Keratinocyte (primary cell): ENCODE data around the gene NBEAL2. TPM values are rescaled to one million over a fixed set of nuclear protein-coding genes. Genes with fewer than 3 reads are reported as not detected.

Experiments
- DNase-seq: peaks from one replicate; pipeline ENCODE4 v3.0.0-alpha.2; 2011; ENCODE audit warnings: low read depth, missing footprints, low spot score
- FAIRE-seq: peaks from 2 replicates; lab custom pipeline; 2011; peaks lifted over from hg19 to GRCh38; lab: Jason Lieb, UNC
- H2AFZ ChIP-seq: 2 replicates; pipeline ENCODE4 v1.6.0; 2012; ENCODE audit warnings: low read length, control low read depth, inconsistent platforms; ENCODE audit not compliant: control insufficient read depth
- H3K27ac ChIP-seq: 2 replicates; pipeline ENCODE4 v1.5.1; 2011; ENCODE audit warnings: low read length; ENCODE audit not compliant: control insufficient read depth, insufficient read depth
- H3K27me3 ChIP-seq: 3 replicates; pipeline ENCODE4 v1.6.0; 2011; ENCODE audit warnings: low read length; ENCODE audit not compliant: control insufficient read depth, insufficient read depth; ENCODE audit errors: extremely low read depth
- H3K36me3 ChIP-seq, 2 experiments: 2 replicates in 1 of 2; 3 replicates in 1 of 2; pipeline ENCODE4 v1.5.1; 2011; ENCODE audit warnings: low read length in 2 of 2, mild to moderate bottlenecking in 1 of 2; ENCODE audit not compliant: control insufficient read depth in 2 of 2, insufficient read depth in 2 of 2; ENCODE audit errors: extremely low read depth in 1 of 2
- H3K4me1 ChIP-seq: 3 replicates; pipeline ENCODE4 v1.5.1; 2011; ENCODE audit warnings: low read length; ENCODE audit not compliant: control insufficient read depth, insufficient read depth; ENCODE audit errors: extremely low read depth
- H3K4me2 ChIP-seq: 3 replicates; pipeline ENCODE4 v1.6.0; 2011; ENCODE audit warnings: low read depth, low read length; ENCODE audit not compliant: control insufficient read depth, insufficient read depth; ENCODE audit errors: extremely low read depth
- H3K4me3 ChIP-seq, 3 experiments: fragments of 200-600 bp in 1 of 3; sonication (generic) in 1 of 3; 2 replicates in 2 of 3; 3 replicates in 1 of 3; pipeline ENCODE4 v1.5.1; 2011 to 2016; ENCODE audit warnings: low read length in 3 of 3, mild to moderate bottlenecking in 3 of 3, control low read depth in 2 of 3, inconsistent platforms in 1 of 3, low read depth in 1 of 3, mixed read lengths in 1 of 3, mixed run types in 1 of 3, moderate library complexity in 1 of 3; ENCODE audit not compliant: control insufficient read depth in 2 of 3, insufficient read depth in 2 of 3; ENCODE audit errors: extremely low read depth in 1 of 3
- H3K79me2 ChIP-seq: 2 replicates; pipeline ENCODE4 v1.6.0; 2012; ENCODE audit warnings: low read length; ENCODE audit not compliant: control insufficient read depth, insufficient read depth
- H3K9ac ChIP-seq: 3 replicates; pipeline ENCODE4 v1.6.0; 2011; ENCODE audit warnings: low read length; ENCODE audit not compliant: control insufficient read depth, insufficient read depth; ENCODE audit errors: extremely low read depth
- H3K9me1 ChIP-seq: 3 replicates; pipeline ENCODE4 v1.6.0; 2011; ENCODE audit warnings: low read length; ENCODE audit not compliant: control insufficient read depth, insufficient read depth; ENCODE audit errors: extremely low read depth
- H3K9me3 ChIP-seq: 2 replicates; pipeline ENCODE4 v1.5.1; 2012; ENCODE audit warnings: low read depth, low read length; ENCODE audit not compliant: control insufficient read depth
- H4K20me1 ChIP-seq: 3 replicates; pipeline ENCODE4 v1.6.0; 2011; ENCODE audit warnings: low read length; ENCODE audit not compliant: control insufficient read depth, insufficient read depth; ENCODE audit errors: extremely low read depth
- CTCF ChIP-seq, 3 experiments: IDR thresholded peaks in 1 of 3; conservative IDR thresholded peaks in 1 of 3; optimal IDR thresholded peaks in 1 of 3; 2 replicates in 2 of 3; 3 replicates in 1 of 3; pipeline versions ENCODE3 to v1.5.1; 2011; ENCODE audit warnings: low read length in 3 of 3, mild to moderate bottlenecking in 3 of 3, moderate library complexity in 2 of 3, control low read depth in 1 of 3, inconsistent platforms in 1 of 3; ENCODE audit not compliant: insufficient read depth in 2 of 3; ENCODE audit errors: extremely low read depth in 1 of 3
- EZH2 ChIP-seq: IDR thresholded peaks from one replicate; pipeline ENCODE4 v1.6.1; 2012; ENCODE audit warnings: inconsistent platforms, mild to moderate bottlenecking, low read length, moderate library complexity
- dilution Hi-C: fragments of 300-500 bp; cut with MboI; formaldehyde crosslinking; loops from one replicate; pipeline ENCODE4 v1.7.0; 2020; ENCODE audit warnings: low sequenced_read_pairs; ENCODE audit not compliant: extremely low pct_ligation_motif_present
- polyA plus RNA-seq, 5 experiments: library from polyadenylated mRNA; depleted of rRNA in 3 of 5; stranded (reverse) in 3 of 5; stranded (forward) in 1 of 5; unstranded in 1 of 5; fragments of >200 nt; gene quantifications; 1 replicate in 1 of 5; 2 replicates in 3 of 5; 3 replicates in 1 of 5; pipeline versions ENCODE4 v1.2.1 to v1.2.3, GENCODE V29; 2011 to 2012; ENCODE audit warnings: missing spikeins in 2 of 5, low read depth in 1 of 5, low replicate concordance in 1 of 5

The NBEAL2 gene
- polyA plus RNA-seq, 1 donor (not counting 4 experiments of a cell fraction or from before 2014, with no cell fraction given) = 22.8 TPM

GRCh38 chr3:47017504-47018268 is 38.2 kb downstream of the NBEAL2 start:
- H3K4me2 ChIP-seq = no peak overlapping the region
- H3K27me3 ChIP-seq = no peaks in the 10 kb centered on the region
- TF ChIP-seq EZH2 (no peak), CTCF (optimal IDR thresholded peaks at IDR 0.05 in 1 of 3, IDR thresholded peaks at IDR 0.05 in 1 of 3, conservative IDR thresholded peaks at IDR 0.05 in 1 of 3; ENCODE audit: extremely low read depth in 1 of 3, insufficient read depth in 2 of 3, low read length in 3 of 3) (no peak)
- H3K4me1 ChIP-seq = peaks cover 20% of the 10 kb centered on the region
- peaks cover 6 to 23% of the 10 kb centered on the region in 2 experiments for H3K36me3 ChIP-seq
- H3K9ac ChIP-seq = no peak overlapping the region
- H4K20me1 ChIP-seq = peaks cover 4% of the 10 kb centered on the region
- H2AFZ ChIP-seq = no peak overlapping the region
- no peak overlapping the region for H3K4me3 ChIP-seq
- no peak overlapping the region for H3K27ac ChIP-seq
- no peaks in the 10 kb centered on the region for H3K9me3 ChIP-seq
- FAIRE-seq = no peak
- H3K9me1 ChIP-seq = no peaks in the 10 kb centered on the region
- H3K79me2 ChIP-seq = peaks cover 9% of the 10 kb centered on the region
- no peak for DNase-seq
- dilution Hi-C loops = no loop called here

- Histone ChIP-seq H3K9me3 (no peaks in the 10 kb centered on the region), H3K4me2 (no peak overlapping the region), H3K9me1 (no peaks in the 10 kb centered on the region), H2AFZ (no peak overlapping the region), H3K27me3 (no peaks in the 10 kb centered on the region), H3K4me1 (peaks cover 20% of the 10 kb centered on the region), H3K36me3 (peaks cover 6 to 23% of the 10 kb centered on the region in 2 experiments), H3K27ac (no peak overlapping the region), H3K9ac (no peak overlapping the region), H4K20me1 (peaks cover 4% of the 10 kb centered on the region), H3K4me3 (no peak overlapping the region), H3K79me2 (peaks cover 9% of the 10 kb centered on the region)
- FAIRE-seq (no peak), DNase-seq (no peak)
- dilution Hi-C loops = no loop called here
- no peak for TF ChIP-seq EZH2
- no peak for TF ChIP-seq CTCF (optimal IDR thresholded peaks at IDR 0.05 in 1 of 3, IDR thresholded peaks at IDR 0.05 in 1 of 3, conservative IDR thresholded peaks at IDR 0.05 in 1 of 3; ENCODE audit: extremely low read depth in 1 of 3, insufficient read depth in 2 of 3, low read length in 3 of 3)
These were observed 38.8 kb downstream of the NBEAL2 start for GRCh38 chr3:47018269-47018611.
